ENCODE measurements around the gene ACKR3. TPM values are rescaled to one million over a fixed set of nuclear protein-coding genes. Genes with fewer than 3 reads are reported as not detected.

Gene ACKR3
- total RNA-seq, 3 donors from 2014 or later = 15.1 to 39.4 (median 23.6) TPM

- Histone ChIP-seq H3K4me3 (no peak overlapping the region), H3K4me1 (no peaks in the 10 kb centered on the region), H3K27me3 (no peaks in the 10 kb centered on the region), H3K27ac (no peak overlapping the region), H3K9me3 (peaks cover 5 to 15% of the 10 kb centered on the region in 2 donors), H3K36me3 (no peaks in the 10 kb centered on the region)
- no peak for DNase-seq (ENCODE audit: low spot score in 2 of 2)
- intact Hi-C loops (cut with DNase I; ENCODE audit: low total_unique reads) = no loop called here
- no peak for TF ChIP-seq POLR2A (IDR thresholded peaks at IDR 0.05)
- no peak for TF ChIP-seq CTCF (IDR thresholded peaks at IDR 0.05)
- no peak for TF ChIP-seq POLR2AphosphoS5 (IDR thresholded peaks at IDR 0.05)
Measured at GRCh38 chr2:236551471-236552211, 18.0 kb upstream of the ACKR3 start.

- TF ChIP-seq POLR2A (IDR thresholded peaks at IDR 0.05) (no peak), POLR2AphosphoS5 (IDR thresholded peaks at IDR 0.05) (no peak), CTCF (IDR thresholded peaks at IDR 0.05) (no peak)
- Histone ChIP-seq H3K9me3 (peaks cover 5 to 15% of the 10 kb centered on the region in 2 donors), H3K27me3 (no peaks in the 10 kb centered on the region), H3K27ac (no peak overlapping the region), H3K36me3 (no peaks in the 10 kb centered on the region), H3K4me3 (no peak overlapping the region), H3K4me1 (no peaks in the 10 kb centered on the region)
- intact Hi-C loops (cut with DNase I; ENCODE audit: low total_unique reads) = no loop called here
- no peak for DNase-seq (ENCODE audit: low spot score in 2 of 2)
Measured at GRCh38 chr2:236552212-236552542, 17.4 kb upstream of the ACKR3 start.

DNA sequence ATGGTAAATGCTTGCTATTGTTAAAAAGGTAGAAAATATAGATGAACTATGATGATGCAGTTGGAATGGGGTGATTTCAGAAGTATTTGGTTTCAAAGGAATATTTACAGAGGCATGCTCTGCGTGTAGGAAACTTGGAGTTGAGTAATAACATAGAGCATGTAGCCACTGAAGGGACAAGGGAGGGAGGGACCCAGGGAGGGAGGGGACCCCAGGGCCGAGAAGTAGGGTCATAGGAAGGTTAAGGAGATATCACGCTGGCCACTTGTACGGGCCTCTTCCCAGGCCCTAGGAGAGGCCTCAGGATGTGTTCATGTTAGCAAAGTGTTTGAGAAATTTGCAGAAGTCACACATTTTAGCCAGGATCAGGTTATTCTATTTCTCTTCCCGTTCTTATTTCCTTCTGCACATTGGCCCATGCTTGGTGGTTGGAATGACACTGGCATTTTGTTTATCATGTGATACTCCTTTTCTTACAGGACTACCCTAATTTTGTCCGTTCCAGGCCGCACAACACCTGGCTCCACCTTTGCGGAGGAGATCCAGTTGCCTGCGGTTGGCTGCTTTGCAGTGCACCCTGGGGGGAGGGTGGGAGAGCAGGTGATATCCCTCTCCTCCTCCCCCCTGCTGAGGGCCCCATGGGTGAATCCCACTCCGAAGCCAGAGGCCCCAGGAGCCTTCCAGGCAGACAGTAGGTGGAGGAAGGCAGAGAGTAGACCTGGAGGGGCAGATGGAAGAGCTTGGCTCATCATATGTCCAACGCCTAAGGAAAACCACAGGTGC, 16.9 kb upstream of the ACKR3 start:
- intact Hi-C loops (cut with DNase I; ENCODE audit: low total_unique reads) = no loop called here
- Histone ChIP-seq H3K9me3 (peaks cover 5 to 9% of the 10 kb centered on the region in 2 donors), H3K4me1 (no peaks in the 10 kb centered on the region), H3K27me3 (no peaks in the 10 kb centered on the region), H3K36me3 (no peaks in the 10 kb centered on the region), H3K4me3 (no peak overlapping the region), H3K27ac (no peak overlapping the region)
- DNase-seq (ENCODE audit: low spot score in 2 of 2) = no peak
- TF ChIP-seq CTCF (IDR thresholded peaks at IDR 0.05) (no peak), POLR2A (IDR thresholded peaks at IDR 0.05) (no peak), POLR2AphosphoS5 (IDR thresholded peaks at IDR 0.05) (no peak)

DNA sequence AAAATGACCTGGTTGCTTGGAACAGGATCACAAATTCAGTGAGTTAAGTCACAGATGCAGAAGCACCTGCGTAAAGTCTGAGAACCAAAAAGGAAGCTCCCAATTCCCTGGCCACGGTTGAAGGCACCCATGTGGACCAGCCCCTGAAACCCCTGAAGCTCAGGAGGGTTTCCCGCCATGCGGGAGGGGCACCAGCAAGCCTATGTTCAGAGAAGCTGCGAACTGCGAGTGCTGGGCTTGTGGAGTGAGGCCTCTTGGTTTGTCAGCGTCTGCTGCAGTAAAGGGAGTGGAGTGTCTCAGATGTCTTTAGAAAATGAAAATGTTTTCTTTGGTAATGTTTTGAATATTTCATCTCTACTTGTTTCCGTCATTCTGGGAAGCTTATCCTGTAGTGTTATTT, 16.1 kb upstream of the ACKR3 start:
- intact Hi-C loops (cut with DNase I; ENCODE audit: low total_unique reads) = no loop called here
- no peak overlapping the region for H3K27ac ChIP-seq
- no peaks in the 10 kb centered on the region for H3K4me1 ChIP-seq
- TF ChIP-seq POLR2A (IDR thresholded peaks at IDR 0.05) = no peak
- TF ChIP-seq POLR2AphosphoS5 (IDR thresholded peaks at IDR 0.05) = no peak
- TF ChIP-seq CTCF (IDR thresholded peaks at IDR 0.05) = no peak
- no peak for DNase-seq (ENCODE audit: low spot score in 2 of 2)
- H3K27me3 ChIP-seq = no peaks in the 10 kb centered on the region
- H3K4me3 ChIP-seq = no peak overlapping the region
- H3K36me3 ChIP-seq = no peaks in the 10 kb centered on the region
- peaks cover 5 to 6% of the 10 kb centered on the region in 2 donors for H3K9me3 ChIP-seq

DNA sequence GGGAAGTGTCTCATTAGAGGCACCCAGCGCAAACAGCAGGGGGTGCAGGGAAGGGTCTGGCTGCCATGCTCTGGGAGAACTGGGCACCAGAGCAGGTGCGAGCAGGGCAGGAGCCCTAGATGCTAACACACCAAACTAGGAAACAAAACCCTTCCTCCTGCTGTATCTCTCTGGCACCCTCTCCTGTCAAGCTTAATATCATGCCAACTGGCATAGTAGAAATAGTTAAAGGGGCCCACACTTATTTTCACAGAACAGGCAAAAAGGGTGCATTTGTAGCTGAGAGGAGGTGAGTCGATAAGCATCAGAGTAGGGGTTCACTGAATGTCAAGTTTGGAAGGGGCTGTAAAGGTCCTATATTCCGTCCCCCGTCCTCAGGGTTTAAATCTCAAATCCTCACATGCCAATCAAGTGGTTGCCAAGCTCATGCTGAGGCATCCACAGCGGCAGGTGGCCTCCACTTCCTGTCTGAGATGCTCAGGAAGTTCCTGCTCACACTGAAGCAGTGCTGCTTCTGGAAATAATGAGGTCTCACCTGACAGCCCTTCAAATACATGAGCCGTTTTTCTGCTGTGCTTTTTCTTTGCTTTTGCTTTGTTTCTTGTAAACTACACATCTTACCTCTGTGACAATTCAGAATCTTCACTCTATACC, 14.9 kb upstream of the ACKR3 start:
- H3K27me3 ChIP-seq = no peaks in the 10 kb centered on the region
- no peaks in the 10 kb centered on the region for H3K4me1 ChIP-seq
- H3K9me3 ChIP-seq = peaks cover 5 to 6% of the 10 kb centered on the region in 2 donors
- H3K36me3 ChIP-seq = no peaks in the 10 kb centered on the region
- H3K27ac ChIP-seq = no peak overlapping the region
- no peak for DNase-seq (ENCODE audit: low spot score in 2 of 2)
- H3K4me3 ChIP-seq = no peak overlapping the region
- TF ChIP-seq POLR2A (IDR thresholded peaks at IDR 0.05) (no peak), CTCF (IDR thresholded peaks at IDR 0.05) (no peak), POLR2AphosphoS5 (IDR thresholded peaks at IDR 0.05) (no peak)
- intact Hi-C loops (cut with DNase I; ENCODE audit: low total_unique reads) = no loop called here

Data from breast epithelium (tissue), 4 donors.